ENCODE results near the gene RBM26. TPM values are rescaled to one million over a fixed set of nuclear protein-coding genes. Genes with fewer than 3 reads are reported as not detected.
"Not testable (repeated sequence)": the region's sequence is repeated elsewhere in the genome, so short reads cannot be mapped to it uniquely, and the experiment has no call there.

The RBM26 gene
- total RNA-seq, 5 donors from 2014 or later (not counting 1 experiment from before 2014, with no cell fraction given), result 76.7 to 97.8 (median 77.9) TPM

DNA sequence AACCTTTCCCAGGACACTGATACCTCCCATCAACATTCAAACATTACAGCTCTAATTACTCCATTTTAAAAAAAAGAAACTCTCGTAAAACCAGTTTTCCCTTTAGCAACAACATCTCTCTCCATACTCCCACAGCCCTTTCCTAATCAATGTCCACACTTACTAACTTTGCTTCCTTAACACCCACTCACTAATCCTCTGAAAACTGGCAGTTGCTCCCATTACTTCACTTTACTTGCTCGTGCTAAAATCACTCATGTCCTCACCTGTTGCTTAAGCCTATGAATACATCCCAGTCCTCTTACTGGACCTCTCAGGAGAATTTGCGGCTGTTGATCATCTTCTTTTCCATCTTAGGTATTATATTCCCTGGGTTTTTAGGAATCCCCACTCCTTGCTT lies 44.8 kb downstream of the RBM26 start:
- no peak overlapping the region for H3K4me3 ChIP-seq (ENCODE audit: control insufficient read depth in 1 of 2, extremely low read depth in 1 of 2, low read length in 1 of 2)
- H3K9me3 ChIP-seq, result no peaks in the 10 kb centered on the region
- H3K36me3 ChIP-seq (ENCODE audit: control insufficient read depth in 2 of 2, extremely low read depth in 1 of 2, insufficient read depth in 1 of 2, low read length in 1 of 2), result peaks cover 4 to 67% of the 10 kb centered on the region in 2 donors
- H3K9me3 Mint-ChIP-seq, result no peaks in the 10 kb centered on the region
- CTCF ChIA-PET, result no interaction called here
- peaks cover 16 to 26% (median 17%) of the 10 kb centered on the region in 3 donors for H3K4me1 Mint-ChIP-seq
- POLR2A ChIA-PET, result interaction anchor here in 1 of 2 donors (0.6 kb wide), 1 partner anchor 38 kb away, joined by 5 read pairs; no protein-coding TSS in a partner anchor
- ATAC-seq (replicated peaks in 1 of 4) (no peak), DNase-seq (no peak)
- WGBS (ENCODE audit: insufficient coverage), result 100% methylated on average over 2 of the region's 3 CpGs
- no peak overlapping the region for H3K4me3 Mint-ChIP-seq
- H3K27me3 Mint-ChIP-seq, result no peaks in the 10 kb centered on the region
- H3K36me3 Mint-ChIP-seq, result peaks cover 52% of the 10 kb centered on the region
- no peaks in the 10 kb centered on the region for H3K4me1 ChIP-seq (ENCODE audit: control insufficient read depth in 1 of 2, extremely low read depth in 1 of 2, insufficient read depth in 2 of 2, low read length in 2 of 2)
- no peak overlapping the region for H3K27ac Mint-ChIP-seq
- no peak overlapping the region for H3K27ac ChIP-seq (ENCODE audit: low read length)
- no peaks in the 10 kb centered on the region for H3K27me3 ChIP-seq (replicated peaks in 1 of 2; ENCODE audit: control insufficient read depth in 2 of 2, extremely low read depth in 1 of 2, insufficient read depth in 2 of 2, low read length in 1 of 2)

DNA sequence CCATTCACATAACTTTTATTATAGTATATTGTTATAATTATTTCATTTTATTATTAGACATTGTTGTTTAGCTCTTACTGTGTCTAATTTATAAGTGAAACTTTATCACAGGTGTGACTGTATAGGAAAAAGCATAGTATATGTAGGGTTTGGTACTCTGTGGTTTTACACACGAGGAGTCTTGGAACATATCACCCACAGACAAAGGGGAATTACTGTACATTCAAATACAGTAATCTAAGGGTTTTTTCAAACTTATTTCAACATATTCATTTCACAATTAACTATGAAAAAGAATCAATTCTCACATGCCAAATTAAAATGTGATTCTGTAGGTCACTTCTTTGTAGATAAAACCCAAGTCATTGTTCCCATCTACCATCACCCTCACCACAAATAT lies 46.0 kb downstream of the RBM26 start:
- WGBS (ENCODE audit: insufficient coverage), result no CpG with 5 or more reads among the region's 1 CpG
- Histone ChIP-seq H3K9me3 (no peaks in the 10 kb centered on the region), H3K4me3 (ENCODE audit: control insufficient read depth in 1 of 2, extremely low read depth in 1 of 2, low read length in 1 of 2) (no peak overlapping the region), H3K4me1 (ENCODE audit: control insufficient read depth in 1 of 2, extremely low read depth in 1 of 2, insufficient read depth in 2 of 2, low read length in 2 of 2) (no peaks in the 10 kb centered on the region), H3K27ac (ENCODE audit: low read length) (no peak overlapping the region), H3K27me3 (replicated peaks in 1 of 2; ENCODE audit: control insufficient read depth in 2 of 2, extremely low read depth in 1 of 2, insufficient read depth in 2 of 2, low read length in 1 of 2) (no peaks in the 10 kb centered on the region), H3K36me3 (ENCODE audit: control insufficient read depth in 2 of 2, extremely low read depth in 1 of 2, insufficient read depth in 1 of 2, low read length in 1 of 2) (peaks cover 5 to 65% of the 10 kb centered on the region in 2 donors)
- H3K27me3 Mint-ChIP-seq, result no peaks in the 10 kb centered on the region
- ATAC-seq (replicated peaks in 1 of 4) (no peak), DNase-seq (no peak)
- H3K27ac Mint-ChIP-seq, result no peak overlapping the region
- ChIA-PET POLR2A (interaction anchor here in 1 of 2 donors (0.6 to 0.7 kb wide), 2 partner anchors 37 to 1193 kb away, joined by 3 read pairs; no protein-coding TSS in a partner anchor), CTCF (interaction anchor here in 1 of 2 donors (1.0 kb wide), 1 partner anchor 32 kb away, joined by 3 read pairs; no protein-coding TSS in a partner anchor)
- H3K4me1 Mint-ChIP-seq, result peaks cover 14 to 29% (median 17%) of the 10 kb centered on the region in 3 donors
- H3K9me3 Mint-ChIP-seq, result no peaks in the 10 kb centered on the region
- peaks cover 54% of the 10 kb centered on the region for H3K36me3 Mint-ChIP-seq
- no peak overlapping the region for H3K4me3 Mint-ChIP-seq

- Histone ChIP-seq H3K4me1 (ENCODE audit: control insufficient read depth in 1 of 2, extremely low read depth in 1 of 2, insufficient read depth in 2 of 2, low read length in 2 of 2) (no peaks in the 10 kb centered on the region), H3K27ac (ENCODE audit: low read length) (no peak overlapping the region), H3K27me3 (replicated peaks in 1 of 2; ENCODE audit: control insufficient read depth in 2 of 2, extremely low read depth in 1 of 2, insufficient read depth in 2 of 2, low read length in 1 of 2) (no peaks in the 10 kb centered on the region), H3K36me3 (ENCODE audit: control insufficient read depth in 2 of 2, extremely low read depth in 1 of 2, insufficient read depth in 1 of 2, low read length in 1 of 2) (peaks cover 7 to 64% of the 10 kb centered on the region in 2 donors), H3K4me3 (ENCODE audit: control insufficient read depth in 1 of 2, extremely low read depth in 1 of 2, low read length in 1 of 2) (no peak overlapping the region), H3K9me3 (no peaks in the 10 kb centered on the region)
- Mint-ChIP-seq H3K27me3 (no peaks in the 10 kb centered on the region), H3K4me1 (peaks cover 14 to 34% (median 17%) of the 10 kb centered on the region in 3 donors), H3K27ac (peak overlapping the region in 1 of 2 donors; percentile 32), H3K36me3 (peaks cover 53% of the 10 kb centered on the region), H3K9me3 (no peaks in the 10 kb centered on the region), H3K4me3 (no peak overlapping the region)
- CTCF ChIA-PET, result interaction anchor here (0.8 to 1.0 kb wide), 2 partner anchors 33 to 65 kb away, joined by 3 read pairs; no protein-coding TSS in a partner anchor
- POLR2A ChIA-PET, result no interaction called here
- DNase-seq (no peak), ATAC-seq (replicated peaks in 1 of 4) (no peak)
Observed at GRCh38 chr13:79359064-79359463, 47.0 kb downstream of the RBM26 start.

- Histone ChIP-seq H3K4me3 (ENCODE audit: control insufficient read depth in 1 of 2, extremely low read depth in 1 of 2, low read length in 1 of 2) (no peak overlapping the region), H3K27me3 (replicated peaks in 1 of 2; ENCODE audit: control insufficient read depth in 2 of 2, extremely low read depth in 1 of 2, insufficient read depth in 2 of 2, low read length in 1 of 2) (no peaks in the 10 kb centered on the region), H3K9me3 (no peaks in the 10 kb centered on the region), H3K27ac (ENCODE audit: low read length) (no peak overlapping the region), H3K4me1 (ENCODE audit: control insufficient read depth in 1 of 2, extremely low read depth in 1 of 2, insufficient read depth in 2 of 2, low read length in 2 of 2) (no peaks in the 10 kb centered on the region), H3K36me3 (ENCODE audit: control insufficient read depth in 2 of 2, extremely low read depth in 1 of 2, insufficient read depth in 1 of 2, low read length in 1 of 2) (peaks cover 7 to 62% of the 10 kb centered on the region in 2 donors)
- peak overlapping the region in 1 of 2 donors; percentile 34 for H3K27ac Mint-ChIP-seq
- POLR2A ChIA-PET, result no interaction called here
- no peak for ATAC-seq (replicated peaks in 1 of 4)
- 100% methylated on average over 3 of the region's 3 CpGs for WGBS (ENCODE audit: insufficient coverage)
- no peaks in the 10 kb centered on the region for H3K9me3 Mint-ChIP-seq
- no peak overlapping the region for H3K4me3 Mint-ChIP-seq
- H3K36me3 Mint-ChIP-seq, result peaks cover 58% of the 10 kb centered on the region
- CTCF ChIA-PET, result interaction anchor here in 1 of 2 donors (0.6 kb wide), 1 partner anchor 64 kb away, joined by 3 read pairs; no protein-coding TSS in a partner anchor
- no peaks in the 10 kb centered on the region for H3K27me3 Mint-ChIP-seq
- H3K4me1 Mint-ChIP-seq, result peaks cover 6 to 9% (median 8%) of the 10 kb centered on the region in 3 donors
- DNase-seq, result no peak
Observed at GRCh38 chr13:79354285-79354684, 51.8 kb downstream of the RBM26 start.

DNA sequence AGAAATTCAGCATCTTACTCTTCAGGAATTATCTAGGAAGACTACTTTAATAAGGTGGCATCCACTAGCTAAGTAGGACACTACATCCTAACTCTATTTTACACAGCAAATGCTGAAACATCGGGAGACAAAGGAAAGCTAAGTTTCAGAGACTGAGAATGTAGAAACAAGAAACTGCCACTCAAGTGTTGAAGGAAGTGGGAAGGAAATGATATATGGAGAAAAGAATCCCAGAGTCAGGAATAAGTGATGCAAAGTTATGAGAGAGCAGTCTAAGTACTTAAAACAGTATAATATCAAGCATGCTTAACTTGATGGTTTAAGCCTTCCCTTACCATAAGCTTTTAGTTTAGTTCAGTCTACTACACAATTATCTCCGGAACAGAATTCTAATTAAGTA lies 52.4 kb downstream of the RBM26 start:
- Mint-ChIP-seq H3K9me3 (no peaks in the 10 kb centered on the region), H3K36me3 (peaks cover 52% of the 10 kb centered on the region), H3K27ac (no peak overlapping the region), H3K4me1 (peaks cover 6 to 9% (median 8%) of the 10 kb centered on the region in 3 donors), H3K4me3 (no peak overlapping the region), H3K27me3 (no peaks in the 10 kb centered on the region)
- DNase-seq, result no peak
- peaks cover 7 to 61% of the 10 kb centered on the region in 2 donors for H3K36me3 ChIP-seq (ENCODE audit: control insufficient read depth in 2 of 2, extremely low read depth in 1 of 2, insufficient read depth in 1 of 2, low read length in 1 of 2)
- no peak overlapping the region for H3K27ac ChIP-seq (ENCODE audit: low read length)
- no peak for ATAC-seq (replicated peaks in 1 of 4)
- no CpG with 5 or more reads among the region's 2 CpGs for WGBS (ENCODE audit: insufficient coverage)
- H3K27me3 ChIP-seq (replicated peaks in 1 of 2; ENCODE audit: control insufficient read depth in 2 of 2, extremely low read depth in 1 of 2, insufficient read depth in 2 of 2, low read length in 1 of 2), result no peaks in the 10 kb centered on the region
- ChIA-PET CTCF (no interaction called here), POLR2A (no interaction called here)
- H3K4me1 ChIP-seq (ENCODE audit: control insufficient read depth in 1 of 2, extremely low read depth in 1 of 2, insufficient read depth in 2 of 2, low read length in 2 of 2), result no peaks in the 10 kb centered on the region
- H3K9me3 ChIP-seq, result no peaks in the 10 kb centered on the region
- no peak overlapping the region for H3K4me3 ChIP-seq (ENCODE audit: control insufficient read depth in 1 of 2, extremely low read depth in 1 of 2, low read length in 1 of 2)

DNA sequence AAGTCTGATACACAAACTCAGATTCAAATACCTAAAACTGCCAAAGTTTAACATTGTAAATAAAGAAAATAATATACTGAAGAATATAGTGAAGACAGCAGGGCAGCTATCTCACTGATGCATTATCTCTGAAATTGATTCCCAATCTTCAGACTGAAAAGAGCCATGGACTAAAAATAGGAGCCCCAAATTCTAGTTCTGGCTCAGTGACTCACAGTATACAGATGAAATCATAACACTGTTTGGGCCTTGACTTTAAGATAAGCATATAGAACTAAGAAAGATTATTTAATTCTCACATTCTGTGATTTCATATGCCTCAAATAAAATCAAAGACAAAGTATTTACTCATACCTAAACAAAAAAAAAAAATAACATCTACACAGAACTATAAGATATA lies 53.9 kb downstream of the RBM26 start:
- H3K4me3 Mint-ChIP-seq, result no peak overlapping the region
- POLR2A ChIA-PET, result no interaction called here
- no peak overlapping the region for H3K4me3 ChIP-seq (ENCODE audit: control insufficient read depth in 1 of 2, extremely low read depth in 1 of 2, low read length in 1 of 2)
- H3K36me3 ChIP-seq (ENCODE audit: control insufficient read depth in 2 of 2, extremely low read depth in 1 of 2, insufficient read depth in 1 of 2, low read length in 1 of 2), result peaks cover 7 to 48% of the 10 kb centered on the region in 2 donors
- no peaks in the 10 kb centered on the region for H3K4me1 ChIP-seq (ENCODE audit: control insufficient read depth in 1 of 2, extremely low read depth in 1 of 2, insufficient read depth in 2 of 2, low read length in 2 of 2)
- peaks cover 8 to 13% (median 10%) of the 10 kb centered on the region in 3 donors for H3K4me1 Mint-ChIP-seq
- H3K9me3 Mint-ChIP-seq, result no peaks in the 10 kb centered on the region
- no peak overlapping the region for H3K27ac Mint-ChIP-seq
- H3K27me3 Mint-ChIP-seq, result no peaks in the 10 kb centered on the region
- no peak overlapping the region for H3K27ac ChIP-seq (ENCODE audit: low read length)
- CTCF ChIA-PET, result no interaction called here
- DNase-seq (no peak), ATAC-seq (replicated peaks in 1 of 4) (no peak)
- no peaks in the 10 kb centered on the region for H3K27me3 ChIP-seq (replicated peaks in 1 of 2; ENCODE audit: control insufficient read depth in 2 of 2, extremely low read depth in 1 of 2, insufficient read depth in 2 of 2, low read length in 1 of 2)
- no peaks in the 10 kb centered on the region for H3K9me3 ChIP-seq
- H3K36me3 Mint-ChIP-seq, result peaks cover 62% of the 10 kb centered on the region

DNA sequence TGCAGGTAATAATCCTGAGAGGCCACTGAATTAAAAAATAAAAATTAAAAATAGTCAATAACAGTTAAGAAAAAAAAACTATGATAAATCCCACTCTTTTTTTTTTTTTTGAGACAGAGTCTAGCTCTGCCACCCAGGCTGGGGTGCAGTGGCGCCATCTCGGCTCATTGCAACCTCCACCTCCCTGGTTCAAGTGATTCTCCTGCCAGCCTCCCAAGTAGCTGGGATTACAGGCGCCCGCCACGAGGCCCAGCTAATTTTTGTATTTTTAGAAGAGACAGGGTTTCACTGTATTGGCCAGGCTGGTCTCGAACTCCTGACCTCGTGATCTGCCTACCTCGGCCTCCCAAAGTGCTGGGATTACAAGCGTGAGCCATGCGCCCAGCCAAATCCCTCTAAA lies 56.4 kb downstream of the RBM26 start:
- H3K27ac Mint-ChIP-seq; H3K27me3 Mint-ChIP-seq; POLR2A ChIA-PET; H3K4me3 ChIP-seq (ENCODE audit: control insufficient read depth in 1 of 2, extremely low read depth in 1 of 2, low read length in 1 of 2); ATAC-seq (replicated peaks in 1 of 4); H3K9me3 Mint-ChIP-seq; H3K27me3 ChIP-seq (replicated peaks in 1 of 2; ENCODE audit: control insufficient read depth in 2 of 2, extremely low read depth in 1 of 2, insufficient read depth in 2 of 2, low read length in 1 of 2); H3K27ac ChIP-seq (ENCODE audit: low read length); H3K4me3 Mint-ChIP-seq; H3K9me3 ChIP-seq; CTCF ChIA-PET; DNase-seq; H3K4me1 ChIP-seq (ENCODE audit: control insufficient read depth in 1 of 2, extremely low read depth in 1 of 2, insufficient read depth in 2 of 2, low read length in 2 of 2): not testable (repeated sequence)
- 100% methylated on average over 5 of the region's 10 CpGs for WGBS (ENCODE audit: insufficient coverage)
- Mint-ChIP-seq H3K4me1 (peaks cover 0 to 13% (median 8%) of the 10 kb centered on the region in 3 donors), H3K36me3 (peaks cover 47% of the 10 kb centered on the region)
- H3K36me3 ChIP-seq (ENCODE audit: control insufficient read depth in 2 of 2, extremely low read depth in 1 of 2, insufficient read depth in 1 of 2, low read length in 1 of 2), result peaks cover 4 to 47% of the 10 kb centered on the region in 2 donors
